ENCODE measurements around the gene PPHLN1.

- TF ChIP-seq CTCF (IDR thresholded peaks at IDR 0.05) (no peak), POLR2A (IDR thresholded peaks at IDR 0.05) (no peak), EP300 (IDR thresholded peaks at IDR 0.05) (no peak), POLR2AphosphoS5 (IDR thresholded peaks at IDR 0.05) (no peak)
Observed at GRCh38 chr12:42474391-42474790, 148.4 kb downstream of the PPHLN1 start.
